ELF-1 (cell line): ENCODE results near the gene ADAM12.

Source experiments
- DNase-seq: peaks from one replicate; pipeline ENCODE4 v3.0.0-alpha.2; 2016; ENCODE audit warnings: low read depth, low spot score

ADAM12 gene

DNA sequence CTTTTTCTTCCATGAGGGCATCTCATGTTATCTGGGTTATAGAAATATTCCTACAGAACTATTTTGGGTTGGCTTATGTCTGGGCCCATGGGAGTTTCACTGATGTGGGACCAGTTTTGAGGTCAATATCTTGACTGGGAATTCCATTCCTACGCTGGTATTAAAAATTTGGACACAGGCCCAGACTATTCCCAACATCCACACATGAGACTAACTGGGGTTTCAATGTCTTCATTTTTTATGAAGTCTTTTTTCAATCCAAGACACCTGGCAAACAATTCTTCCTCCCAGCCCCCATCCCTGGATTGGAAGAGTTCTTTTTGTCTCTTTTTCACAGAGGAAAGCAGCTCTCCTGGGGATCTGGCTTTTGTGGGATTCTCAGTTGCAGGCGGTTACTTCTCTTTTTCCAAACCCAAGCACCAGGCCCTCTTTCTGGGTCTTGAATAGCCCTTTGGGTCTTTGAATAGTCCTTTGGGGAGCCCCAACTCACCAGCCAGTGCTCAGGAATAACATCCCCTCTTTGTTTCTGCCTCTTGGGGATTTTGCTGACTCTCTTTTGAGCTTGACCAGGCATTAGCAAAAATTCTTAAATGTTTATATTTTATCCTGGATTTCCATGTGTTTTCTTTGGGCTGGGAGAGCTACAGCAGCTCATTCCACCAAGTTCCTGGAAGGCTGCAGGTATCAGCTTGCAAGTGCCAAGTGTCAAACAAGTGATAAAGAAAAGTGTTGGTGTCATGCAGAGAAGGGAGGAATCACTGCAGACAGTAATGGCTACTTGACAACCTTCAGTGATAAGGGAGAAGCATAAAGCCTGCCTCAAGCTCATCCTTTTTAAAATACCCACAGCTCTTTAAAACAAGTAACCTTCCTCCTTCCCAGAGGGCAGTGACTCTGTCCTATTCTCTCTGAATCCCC is 234.3 kb downstream of the ADAM12 start:
- DNase-seq, result no peak

DNA sequence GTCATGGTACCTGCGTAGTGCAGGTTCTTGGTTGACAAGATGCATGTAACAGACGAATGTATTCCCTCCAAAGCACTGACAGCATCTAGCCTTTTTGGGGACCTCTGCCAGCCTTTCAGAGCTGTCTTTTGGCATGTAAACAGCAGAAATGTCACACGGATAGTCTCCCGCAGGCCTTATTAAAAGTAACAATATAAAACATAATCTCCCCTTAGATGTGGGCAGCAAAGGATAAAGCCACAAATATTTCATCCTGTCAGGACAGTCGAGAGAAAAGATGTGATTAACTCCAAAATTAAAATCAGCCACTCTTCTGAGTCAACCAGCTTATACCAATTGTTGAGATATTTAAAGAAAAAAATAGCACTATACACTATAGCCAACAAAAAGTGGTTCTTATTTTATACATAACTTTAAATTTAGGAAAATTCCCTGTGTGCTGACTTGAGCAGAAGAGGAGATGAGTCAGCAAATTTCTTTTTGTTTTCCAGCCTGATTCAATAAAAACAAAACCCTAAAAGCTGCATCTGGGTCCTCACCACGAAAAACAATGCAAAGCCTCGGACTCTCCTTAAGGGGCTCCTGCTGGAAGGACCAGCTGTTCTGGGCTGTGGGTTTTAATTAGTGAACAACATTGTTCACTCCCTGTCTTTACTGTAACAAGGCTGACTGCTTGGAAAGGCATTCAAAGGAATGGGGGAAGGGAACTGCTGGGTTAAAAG is 240.2 kb downstream of the ADAM12 start:
- peak; percentile 33 for DNase-seq

GRCh38 chr10:126146771-126147170 is 241.5 kb downstream of the ADAM12 start:
- DNase-seq, result no peak

- DNase-seq, result no peak
Observed at GRCh38 chr10:126143117-126143516, 245.2 kb downstream of the ADAM12 start.

- DNase-seq, result no peak
Observed at GRCh38 chr10:126140746-126141273, 247.5 kb downstream of the ADAM12 start.

- DNase-seq, result no peak
Observed at GRCh38 chr10:126137562-126138221, 250.6 kb downstream of the ADAM12 start.

- DNase-seq, result no peak
Observed at GRCh38 chr10:126135941-126136595, 252.2 kb downstream of the ADAM12 start.

DNA sequence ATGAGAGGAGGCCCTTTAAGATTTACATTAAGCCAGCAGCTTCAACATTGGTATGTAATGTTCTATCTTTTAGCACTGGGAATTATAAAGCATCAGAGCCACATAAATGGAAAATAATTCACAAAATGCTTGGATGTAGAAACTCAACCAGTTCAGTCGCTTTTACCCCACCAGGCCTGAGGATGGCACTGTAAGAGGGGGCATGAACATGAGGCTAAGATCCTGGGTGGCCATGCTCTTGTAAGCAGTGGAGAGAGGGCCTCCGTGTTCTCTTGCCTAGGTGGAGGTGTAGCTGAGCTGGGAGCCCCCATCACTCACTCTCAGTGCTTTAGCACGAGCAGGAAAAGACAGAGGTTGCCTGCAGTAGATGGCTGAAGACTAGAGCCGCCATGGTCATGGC is 253.1 kb downstream of the ADAM12 start:
- no peak for DNase-seq

- DNase-seq, result no peak
Observed at GRCh38 chr10:126133906-126134656, 254.2 kb downstream of the ADAM12 start.

GRCh38 chr10:126133082-126133620 is 255.1 kb downstream of the ADAM12 start:
- no peak for DNase-seq

GRCh38 chr10:126131341-126131740 is 256.9 kb downstream of the ADAM12 start:
- DNase-seq, result no peak

DNA sequence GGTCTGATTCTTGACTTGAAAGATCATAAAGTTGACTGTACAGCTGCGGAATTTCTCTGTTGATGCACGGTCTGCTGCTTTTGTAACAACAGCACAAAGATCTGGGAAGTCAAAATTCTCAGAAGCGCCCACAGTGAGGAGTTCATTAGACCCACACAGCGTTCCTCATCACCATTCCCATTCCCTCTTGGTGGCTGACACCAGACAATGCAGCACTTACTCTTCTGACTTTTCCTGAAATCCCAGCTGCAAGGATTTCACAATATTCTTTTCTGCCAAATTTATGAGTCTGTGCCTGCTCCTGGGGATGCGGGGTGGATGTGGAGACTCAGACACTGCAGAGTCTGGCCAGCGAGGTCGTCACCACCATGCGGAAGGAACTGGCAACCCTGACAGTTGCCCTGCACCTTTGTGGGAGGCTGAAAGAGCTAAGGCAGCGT is 258.0 kb downstream of the ADAM12 start:
- no peak for DNase-seq

DNA sequence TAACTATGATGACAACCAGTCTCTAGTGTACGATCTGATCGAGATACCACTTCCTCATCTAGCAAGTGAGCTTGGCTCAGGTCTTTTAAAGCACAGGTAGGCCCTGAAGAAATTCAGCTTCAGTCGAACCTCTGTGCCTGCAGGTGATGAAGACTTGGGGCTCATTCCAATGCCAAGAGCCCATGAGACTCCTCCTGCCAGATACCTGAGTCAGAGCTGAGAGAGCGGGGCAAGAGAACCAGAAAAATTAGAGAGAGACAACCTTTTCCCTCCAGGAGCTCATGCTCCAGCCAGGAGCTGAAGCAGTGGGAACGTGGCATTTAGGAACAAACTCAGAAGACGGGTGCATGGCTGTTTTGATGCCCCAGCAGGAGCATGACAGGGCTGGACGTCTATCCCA is 259.3 kb downstream of the ADAM12 start:
- DNase-seq, result no peak

DNA sequence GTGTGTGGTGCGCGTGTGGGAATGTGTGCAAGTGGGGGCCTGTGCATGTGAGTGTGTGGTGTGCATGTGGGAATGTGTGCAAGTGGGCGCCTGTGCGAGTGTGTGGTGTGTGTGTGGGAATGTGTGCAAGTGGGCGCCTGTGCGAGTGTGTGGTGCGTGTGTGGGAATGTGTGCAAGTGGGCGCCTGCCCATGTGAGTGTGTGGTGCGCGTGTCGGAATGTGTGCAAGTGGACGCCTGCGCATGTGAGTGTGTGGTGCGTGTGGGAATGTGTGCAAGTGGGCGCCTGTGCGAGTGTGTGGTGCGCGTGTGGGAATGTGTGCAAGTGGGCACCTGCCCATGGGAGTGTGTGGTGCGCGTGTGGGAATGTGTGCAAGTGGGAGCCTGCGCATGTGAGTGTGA is 259.7 kb downstream of the ADAM12 start:
- DNase-seq, result no peak

DNA sequence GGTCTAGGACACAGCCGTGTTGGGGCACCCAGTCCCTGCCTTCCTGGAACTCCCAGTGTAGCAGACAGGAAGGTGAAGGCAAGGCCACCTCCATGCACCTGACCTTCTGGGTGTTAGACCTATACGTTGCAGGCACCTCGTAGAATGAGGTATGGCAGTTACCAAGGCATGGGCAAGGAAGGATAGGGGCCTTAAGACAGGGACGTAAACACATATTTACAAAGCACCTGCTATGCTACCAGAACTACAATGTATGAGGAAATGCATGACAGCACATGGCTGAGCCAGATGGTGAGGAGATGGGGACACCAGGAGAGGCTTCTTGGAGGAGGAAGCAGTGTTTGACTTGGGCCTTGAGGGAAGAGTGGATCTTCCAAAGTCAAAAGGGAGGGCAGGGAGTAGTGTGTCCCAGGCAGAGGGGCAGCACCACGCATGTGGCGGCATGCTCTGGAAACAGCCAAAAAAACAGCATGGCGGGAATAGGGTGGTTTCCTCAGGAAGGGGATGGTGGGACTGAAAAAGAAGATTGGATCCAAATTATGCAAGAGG is 260.7 kb downstream of the ADAM12 start:
- DNase-seq, result no peak

GRCh38 chr10:126126866-126127265 is 261.4 kb downstream of the ADAM12 start:
- DNase-seq, result no peak

- DNase-seq, result no peak
Observed at GRCh38 chr10:126126023-126126422, 262.3 kb downstream of the ADAM12 start.

DNA sequence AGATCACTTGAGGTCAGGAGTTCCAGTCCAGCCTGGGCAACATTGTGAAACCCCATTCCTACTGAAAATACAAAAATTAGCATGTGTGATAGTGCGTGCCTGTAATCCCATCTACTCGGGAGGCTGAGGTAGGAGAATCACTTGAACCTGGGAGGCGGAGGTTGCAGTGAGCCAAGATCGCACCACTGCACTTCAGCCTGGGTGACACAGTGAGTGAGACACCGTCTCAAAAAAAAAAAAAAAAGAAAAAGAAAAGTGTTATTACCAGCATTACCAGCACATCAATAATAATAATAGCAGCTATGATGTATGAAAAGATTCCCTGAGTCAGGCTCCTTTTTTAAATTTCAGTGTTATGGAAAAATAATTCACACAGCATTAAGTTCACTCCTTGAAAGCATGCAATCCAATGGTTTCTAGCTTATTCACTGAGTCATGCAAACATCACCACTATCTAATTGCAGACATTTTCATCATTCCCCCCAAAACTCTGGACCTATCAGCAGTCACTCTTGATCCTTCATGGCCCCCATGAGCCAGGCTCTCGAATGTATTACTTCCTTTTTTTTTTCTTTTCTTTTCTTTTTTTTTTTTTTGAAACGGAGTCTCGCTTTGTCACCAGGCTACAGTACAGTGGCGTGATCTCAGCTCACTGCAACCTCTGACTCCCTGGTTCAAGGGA is 263.5 kb downstream of the ADAM12 start:
- DNase-seq, result no peak

GRCh38 chr10:126124046-126124445 is 264.2 kb downstream of the ADAM12 start:
- DNase-seq, result no peak

- DNase-seq, result no peak
Observed at GRCh38 chr10:126123466-126123865, 264.8 kb downstream of the ADAM12 start.
